GM08714 (cell line): Measurements from ENCODE around the gene PDE11A.

ENCODE experiments used
- H3K4me3 ChIP-seq: fragments of 200-500 bp; sonication (Bioruptor generic); 2 replicates; pipeline ENCODE4 v1.5.1; 2014; ENCODE audit warnings: mild to moderate bottlenecking, low read length, inconsistent platforms
- ZNF274 ChIP-seq: IDR thresholded peaks from 2 replicates; pipeline ENCODE4 v1.6.1; 2012; ENCODE audit warnings: mild to moderate bottlenecking, low read depth, low read length

The PDE11A gene

DNA sequence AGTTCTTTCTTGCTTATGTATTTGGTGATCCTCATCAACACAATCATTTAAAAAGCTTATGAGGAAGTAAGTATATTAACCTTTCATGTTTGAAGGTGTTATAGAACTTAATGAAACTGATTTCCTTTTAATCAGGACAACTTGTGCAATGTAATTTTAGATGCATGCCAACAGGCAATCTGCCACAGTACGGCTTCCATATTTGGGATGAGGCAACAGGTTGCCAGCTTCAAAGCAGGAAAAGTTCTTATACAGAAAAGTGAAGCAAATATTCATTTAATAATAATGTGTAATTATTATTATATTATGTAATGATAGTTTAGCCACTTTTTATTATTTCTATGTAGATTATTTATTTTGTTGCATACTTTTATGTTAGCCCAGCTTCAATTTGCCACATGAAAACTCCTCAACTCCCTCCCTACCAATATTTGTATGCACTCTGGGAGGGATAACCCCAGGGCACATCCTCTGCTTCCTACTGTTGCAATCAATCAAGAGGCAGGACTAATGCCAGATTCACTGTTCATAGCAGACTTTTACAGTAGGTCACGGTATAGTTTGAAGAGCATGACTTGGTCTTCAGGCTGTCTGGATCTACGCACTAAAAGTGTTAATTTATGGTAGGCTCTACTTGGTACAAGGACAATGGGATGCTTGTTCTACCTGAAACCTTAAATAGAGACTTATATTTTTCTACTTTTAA is 402.8 kb downstream of the PDE11A start:
- TF ChIP-seq ZNF274, result no peak
- no peak overlapping the region for H3K4me3 ChIP-seq

DNA sequence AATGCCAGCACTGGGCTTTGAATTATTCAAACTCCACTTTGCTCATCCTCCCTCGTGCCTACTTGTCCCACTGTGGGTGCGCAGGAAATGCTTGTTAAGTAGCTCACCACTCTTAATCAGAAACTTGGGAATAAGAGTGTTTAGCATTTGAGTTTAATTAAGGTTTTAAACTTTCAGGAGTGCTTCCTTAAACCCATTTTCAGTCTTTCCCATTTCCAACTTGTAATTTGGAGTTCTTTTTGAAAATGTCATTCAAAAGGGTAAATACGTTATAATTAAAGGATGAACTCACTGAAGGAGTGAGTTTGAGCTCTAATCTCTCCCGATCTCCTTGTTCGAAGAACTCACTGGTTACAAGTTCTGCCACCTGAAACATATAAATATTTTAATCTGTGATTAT is 403.4 kb downstream of the PDE11A start:
- H3K4me3 ChIP-seq, result no peak overlapping the region
- no peak for TF ChIP-seq ZNF274

DNA sequence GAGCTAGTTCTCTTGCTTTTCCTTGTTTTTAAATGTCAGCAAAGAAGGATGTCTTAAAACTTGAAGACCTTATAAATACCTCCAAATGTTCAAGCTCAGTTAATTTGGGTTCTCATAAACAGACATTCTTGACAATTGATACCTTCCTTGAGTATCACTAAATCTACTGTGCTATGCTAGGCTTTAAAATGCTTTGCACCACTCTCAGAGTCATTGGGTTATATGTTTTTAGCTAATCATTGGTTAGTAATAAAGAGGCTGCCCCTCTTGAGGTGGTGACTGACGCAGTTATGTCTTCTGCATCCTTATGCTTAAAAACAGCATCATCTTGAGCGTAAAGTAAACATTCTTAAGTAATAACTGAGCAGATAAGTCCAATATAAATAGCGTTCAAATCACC is 404.0 kb downstream of the PDE11A start:
- TF ChIP-seq ZNF274, result no peak
- no peak overlapping the region for H3K4me3 ChIP-seq

DNA sequence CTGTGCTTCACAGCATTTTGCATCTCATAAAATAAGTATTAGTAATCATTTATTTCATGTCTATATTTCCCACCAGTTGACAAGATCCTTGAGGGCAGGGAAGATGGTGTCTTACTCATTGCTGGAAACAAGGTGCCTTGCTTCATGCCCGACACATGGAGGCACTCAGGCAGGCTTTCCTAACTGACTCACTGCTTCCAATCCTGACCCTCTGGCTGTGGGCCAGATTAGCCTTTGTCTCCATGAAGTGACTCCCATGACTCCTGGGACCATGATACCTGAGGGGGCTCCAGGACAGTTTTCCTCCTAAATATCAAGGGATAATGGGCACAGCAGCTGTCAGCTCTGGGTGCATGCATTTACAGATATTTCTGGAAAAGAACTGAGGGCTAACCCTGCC is 405.0 kb downstream of the PDE11A start:
- no peak overlapping the region for H3K4me3 ChIP-seq
- no peak for TF ChIP-seq ZNF274

DNA sequence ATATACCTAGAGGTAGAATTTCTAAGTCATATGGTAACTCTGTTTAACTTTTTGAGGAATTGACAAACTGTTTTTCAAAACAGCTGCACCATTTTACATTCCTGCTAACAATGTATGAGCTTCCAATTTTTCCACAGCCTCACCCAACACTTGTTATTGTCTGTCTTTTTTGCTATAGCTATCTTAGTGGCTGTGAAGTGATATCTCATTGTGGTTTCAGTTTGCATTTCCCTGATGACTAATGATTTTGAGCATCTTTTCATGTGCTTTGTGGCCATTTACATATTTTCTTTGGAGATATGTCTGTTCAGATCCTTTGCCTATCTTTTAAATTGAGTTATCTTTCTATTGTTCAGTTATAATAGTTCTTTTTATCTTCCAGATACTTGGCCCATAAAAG is 406.2 kb downstream of the PDE11A start:
- H3K4me3 ChIP-seq, result no peak overlapping the region
- no peak for TF ChIP-seq ZNF274

DNA sequence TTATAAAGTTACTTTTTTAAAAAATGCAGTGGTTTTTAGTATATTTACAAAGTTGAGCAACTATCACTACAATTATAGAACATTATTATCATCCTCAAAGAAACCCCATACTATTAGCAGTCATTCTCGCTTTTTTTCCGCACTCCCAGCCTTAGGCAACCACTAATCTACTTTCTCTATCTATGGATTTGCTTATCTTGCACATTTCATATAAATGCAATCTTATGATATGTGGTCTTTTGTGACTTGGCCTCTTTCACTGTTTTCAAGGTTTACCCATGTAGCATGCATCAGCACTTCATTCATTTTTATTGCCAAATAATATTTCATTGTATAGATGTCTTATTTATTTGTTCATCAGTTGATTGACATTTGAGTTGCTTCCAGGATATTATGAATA is 406.6 kb downstream of the PDE11A start:
- H3K4me3 ChIP-seq, result no peak overlapping the region
- no peak for TF ChIP-seq ZNF274

DNA sequence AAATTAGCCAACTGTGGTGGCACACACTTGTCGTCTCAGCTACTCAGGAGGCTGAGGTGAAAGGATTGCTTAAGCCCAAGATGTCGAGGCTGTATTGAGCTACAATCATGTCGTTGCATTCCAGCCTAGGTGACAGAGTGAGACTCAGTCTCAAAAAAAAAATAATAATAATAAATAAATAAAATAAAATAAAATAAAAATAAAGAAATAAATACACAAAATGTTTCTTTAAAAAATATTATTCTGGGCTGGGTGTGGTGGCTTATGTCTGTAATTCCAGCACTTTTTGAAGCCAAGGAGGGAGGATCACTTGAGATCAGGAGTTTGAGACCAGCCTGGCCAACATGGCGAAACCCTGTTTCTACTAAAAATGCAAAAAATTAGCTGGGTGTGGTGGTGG is 407.2 kb downstream of the PDE11A start:
- no peak for TF ChIP-seq ZNF274
- H3K4me3 ChIP-seq, result no peak overlapping the region

DNA sequence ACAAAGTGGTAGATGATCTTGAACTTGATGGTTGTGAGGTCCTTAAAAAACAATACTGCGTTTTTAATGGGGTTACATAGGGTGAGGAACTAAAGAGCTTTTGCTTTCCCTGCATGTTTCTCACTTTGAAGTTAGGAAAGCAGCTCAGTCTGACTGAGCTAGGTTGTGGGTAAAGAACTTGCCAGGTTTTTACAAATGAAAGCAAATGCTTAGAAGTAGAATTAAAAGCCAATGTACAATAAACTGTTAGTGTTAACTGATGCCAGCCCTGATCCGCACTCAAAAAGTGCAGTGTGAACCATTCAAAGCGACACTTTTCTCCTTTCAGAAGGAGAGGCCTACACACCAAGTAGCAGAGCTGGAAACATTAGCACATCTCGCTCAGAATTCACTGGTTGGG is 409.7 kb downstream of the PDE11A start:
- no peak overlapping the region for H3K4me3 ChIP-seq
- no peak for TF ChIP-seq ZNF274

DNA sequence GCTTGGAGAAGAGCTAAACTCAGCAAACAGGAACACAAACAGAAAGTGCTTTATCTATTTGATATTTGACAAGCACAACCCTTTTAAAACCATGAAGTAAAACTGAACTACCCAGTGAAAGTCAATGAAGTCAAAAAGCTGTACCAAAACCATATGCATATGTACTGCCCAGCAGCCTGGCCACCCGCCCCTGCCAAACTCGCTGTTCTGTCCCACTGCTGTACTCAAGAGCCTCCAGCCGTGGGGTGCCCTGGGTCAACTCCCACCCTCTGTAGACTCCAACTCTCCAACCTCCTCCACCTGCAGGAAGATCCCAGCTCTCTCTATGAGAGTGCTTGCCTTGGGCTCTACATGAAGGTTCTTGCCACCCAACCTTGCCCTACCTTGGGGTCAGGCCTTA is 411.8 kb downstream of the PDE11A start:
- TF ChIP-seq ZNF274, result no peak
- no peak overlapping the region for H3K4me3 ChIP-seq

DNA sequence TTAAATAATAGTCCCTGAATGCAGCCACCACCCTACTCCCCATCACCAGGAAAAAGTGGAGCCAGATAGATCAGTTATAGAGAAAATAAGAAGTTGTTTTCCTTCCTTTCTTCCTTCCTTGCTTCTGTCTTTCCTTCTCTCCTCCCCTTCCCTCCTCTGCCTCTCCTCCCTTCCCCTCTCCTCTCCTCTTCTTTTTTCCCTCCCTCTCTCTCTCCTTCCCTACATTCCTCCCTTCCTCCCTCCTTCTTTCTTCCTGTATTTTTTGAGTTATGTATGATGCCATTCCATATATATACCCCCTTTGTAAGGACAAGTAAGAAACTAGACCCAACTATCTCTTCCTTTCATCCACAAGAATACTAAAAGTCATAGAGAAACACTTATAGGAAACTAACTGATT is 414.3 kb downstream of the PDE11A start:
- TF ChIP-seq ZNF274, result no peak
- no peak overlapping the region for H3K4me3 ChIP-seq

DNA sequence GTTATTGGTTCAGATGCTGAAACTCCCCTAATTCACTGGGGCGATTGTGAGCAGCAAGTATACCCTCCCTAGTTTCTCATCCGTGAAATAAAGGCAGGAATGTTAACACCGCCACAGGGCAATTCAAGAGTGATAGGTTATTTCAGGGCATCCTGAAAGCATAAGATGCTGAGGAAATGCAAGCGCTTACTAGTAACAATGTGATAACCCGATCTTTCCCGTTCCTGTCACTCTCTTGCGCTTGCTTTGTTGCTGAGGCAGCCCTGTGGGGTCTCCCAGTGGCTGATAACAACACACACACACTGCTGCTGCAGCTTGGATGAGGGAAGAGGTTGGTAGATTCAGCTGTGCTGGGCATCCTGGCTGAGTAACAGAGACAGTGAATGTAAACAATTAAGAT is 420.7 kb downstream of the PDE11A start:
- no peak overlapping the region for H3K4me3 ChIP-seq
- TF ChIP-seq ZNF274, result no peak

DNA sequence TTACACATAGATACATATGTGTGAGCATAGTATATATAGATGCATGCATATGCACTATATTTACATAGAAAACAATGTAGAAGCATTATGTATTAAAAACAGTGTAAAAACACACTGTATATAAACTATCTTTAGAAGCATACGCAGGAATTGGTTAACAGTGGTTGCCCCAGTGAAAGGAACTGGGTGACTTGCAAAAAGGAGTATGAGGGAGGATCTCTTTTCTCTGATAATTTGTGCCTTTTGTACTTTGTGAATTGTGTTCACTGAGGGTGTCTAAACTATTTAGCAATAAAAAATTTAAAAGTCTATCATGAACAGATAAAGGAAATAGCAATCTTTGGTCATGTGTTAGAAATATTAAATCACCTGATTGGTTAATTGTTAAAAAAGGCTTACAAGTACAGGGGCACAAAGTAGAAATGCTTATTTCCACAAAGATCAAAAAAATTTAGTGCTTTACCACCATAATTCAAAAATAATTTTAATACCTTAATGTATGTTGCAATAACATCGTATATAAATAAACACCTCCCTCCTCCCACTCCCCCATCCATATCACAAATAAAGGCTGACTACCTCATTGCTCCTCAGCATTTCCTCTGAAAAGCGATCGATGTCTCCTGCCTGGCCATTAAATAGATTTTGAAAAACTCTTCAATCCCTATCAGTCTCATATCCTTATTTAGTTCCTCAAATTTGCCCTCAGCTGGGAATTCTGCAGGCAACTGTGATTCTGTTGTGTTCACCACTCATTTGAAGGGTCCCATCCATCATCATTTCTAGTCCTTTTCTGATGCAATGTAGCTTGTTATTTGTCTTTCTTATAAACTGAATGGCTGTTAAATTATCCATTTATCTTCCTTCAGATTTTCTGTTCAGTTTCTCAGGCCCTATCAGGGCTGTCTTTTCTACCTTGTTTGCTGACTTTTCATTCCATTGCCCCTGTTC is 422.7 kb downstream of the PDE11A start:
- no peak for TF ChIP-seq ZNF274
- no peak overlapping the region for H3K4me3 ChIP-seq

DNA sequence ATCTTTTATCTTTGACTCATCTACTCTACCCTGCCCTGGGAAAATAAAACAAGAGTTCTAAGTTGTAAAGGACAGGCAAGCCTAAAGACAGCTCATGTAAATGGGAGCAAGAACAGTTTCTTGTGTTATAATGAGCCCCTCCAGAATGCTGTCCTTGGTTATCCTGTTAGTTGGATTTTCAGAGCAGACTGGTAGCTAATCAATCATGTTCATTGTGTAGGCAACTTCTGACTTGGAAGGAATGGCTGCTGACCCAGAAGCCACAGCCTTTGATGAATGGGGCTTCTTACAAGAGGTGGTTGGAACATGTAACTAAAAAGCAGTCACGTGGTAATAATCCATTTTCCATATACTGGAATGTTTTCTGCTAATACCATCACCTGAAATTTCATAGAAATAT is 425.8 kb downstream of the PDE11A start:
- no peak overlapping the region for H3K4me3 ChIP-seq
- no peak for TF ChIP-seq ZNF274

DNA sequence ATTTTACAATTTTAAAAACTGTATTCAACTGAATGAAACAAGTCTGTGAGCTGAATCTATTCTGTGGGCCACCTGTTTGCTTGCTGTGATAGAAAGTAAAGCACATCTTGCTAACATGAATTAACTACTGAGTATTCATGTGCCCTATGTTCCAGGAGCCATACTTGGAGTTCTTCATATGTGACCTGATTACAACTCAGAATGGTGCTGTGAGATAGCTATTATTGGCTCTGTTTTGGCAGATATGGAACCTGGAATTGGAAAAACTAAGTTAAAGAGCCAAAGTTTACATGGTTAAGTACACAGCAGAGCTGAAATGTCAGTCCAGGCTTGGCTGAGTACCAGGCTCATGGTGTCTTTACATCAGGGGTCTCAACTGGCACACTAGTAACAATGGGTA is 426.3 kb downstream of the PDE11A start:
- no peak overlapping the region for H3K4me3 ChIP-seq
- TF ChIP-seq ZNF274, result no peak

DNA sequence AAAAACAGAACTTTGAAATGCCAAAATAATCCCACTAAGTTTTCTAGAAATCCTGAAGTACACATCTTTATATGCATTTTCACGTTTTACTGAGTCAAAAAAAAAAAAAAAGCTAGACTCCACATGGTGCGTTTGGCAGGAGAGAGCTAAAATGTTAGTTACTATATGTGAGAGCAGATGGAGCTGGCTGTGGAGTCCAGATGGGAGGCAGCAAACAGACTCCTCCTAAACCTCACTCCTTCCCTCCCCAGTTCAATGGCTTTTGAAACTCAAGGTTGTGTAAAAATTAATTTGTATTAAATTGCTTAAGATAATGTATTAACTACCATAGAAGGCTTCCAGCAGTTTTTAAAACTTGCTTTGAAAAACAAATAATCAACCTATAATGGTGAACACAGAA is 431.2 kb downstream of the PDE11A start:
- TF ChIP-seq ZNF274, result no peak
- no peak overlapping the region for H3K4me3 ChIP-seq
